CD14-positive monocyte (primary cell): Measurements from ENCODE around the gene ULBP2. TPM values are rescaled to one million over a fixed set of nuclear protein-coding genes. Genes with fewer than 3 reads are reported as not detected.

ENCODE experiments used
- DNase-seq, 3 donors: peaks; one replicate each; pipeline ENCODE4 v3.0.0-alpha.2; 2011 to 2022
- H2AFZ ChIP-seq: 2 replicates; pipeline ENCODE4 v1.6.0; 2012; ENCODE audit warnings: mild to moderate bottlenecking, low read depth, low read length, inconsistent platforms; ENCODE audit not compliant: insufficient read depth, poor library complexity, severe bottlenecking
- H3K27ac ChIP-seq, 2 donors: 1 replicate in 1 of 2; 2 replicates in 1 of 2; pipeline ENCODE4 v1.5.1; 2012 to 2013; ENCODE audit warnings: low read length in 2 of 2, control low read depth in 1 of 2, inconsistent platforms in 1 of 2, low read depth in 1 of 2, mild to moderate bottlenecking in 1 of 2
- H3K27me3 ChIP-seq, 2 donors: one replicate each; pipeline versions ENCODE4 v1.6.0 to v1.6.1; 2011 to 2013; ENCODE audit warnings: low read length in 2 of 2; ENCODE audit not compliant: control insufficient read depth in 2 of 2, insufficient read depth in 2 of 2
- H3K36me3 ChIP-seq, 2 donors: replicated peaks in 1 of 2; 1 replicate in 1 of 2; 2 replicates in 1 of 2; pipeline versions ENCODE4 v1.5.1 to v1.6.1; 2012 to 2013; ENCODE audit warnings: low read length in 2 of 2, control low read depth in 1 of 2, inconsistent platforms in 1 of 2, mild to moderate bottlenecking in 1 of 2; ENCODE audit not compliant: insufficient read depth in 2 of 2, control insufficient read depth in 1 of 2
- H3K4me1 ChIP-seq, 2 donors: 1 replicate in 1 of 2; 2 replicates in 1 of 2; pipeline versions ENCODE4 v1.5.1 to v1.6.1; 2012 to 2013; ENCODE audit warnings: low read length in 2 of 2, control low read depth in 1 of 2, inconsistent platforms in 1 of 2, mild to moderate bottlenecking in 1 of 2, moderate library complexity in 1 of 2; ENCODE audit not compliant: insufficient read depth in 2 of 2, control insufficient read depth in 1 of 2
- H3K4me2 ChIP-seq: replicated peaks from 2 replicates; pipeline ENCODE3; 2012; ENCODE audit warnings: low read length, moderate library complexity, mild to moderate bottlenecking; ENCODE audit not compliant: poor library complexity, severe bottlenecking; ENCODE audit errors: extremely low read depth
- H3K4me3 ChIP-seq, 3 experiments: fragments of 200-600 bp in 1 of 3; sonication (generic) in 1 of 3; replicated peaks in 1 of 3; 1 replicate in 2 of 3; 2 replicates in 1 of 3; pipeline ENCODE4 v1.5.1; 2011 to 2013; ENCODE audit warnings: low read length in 3 of 3, mild to moderate bottlenecking in 3 of 3, control low read depth in 2 of 3, low read depth in 2 of 3, inconsistent platforms in 1 of 3, moderate library complexity in 1 of 3
- H3K79me2 ChIP-seq: 2 replicates; pipeline ENCODE4 v1.6.0; 2012; ENCODE audit warnings: mild to moderate bottlenecking, control low read depth, inconsistent platforms, low read length, moderate library complexity; ENCODE audit not compliant: insufficient read depth
- H3K9ac ChIP-seq: 2 replicates; pipeline ENCODE4 v1.6.0; 2017; ENCODE audit warnings: low read length, mild to moderate bottlenecking; ENCODE audit not compliant: insufficient read depth, poor library complexity, severe bottlenecking
- H3K9me3 ChIP-seq, 2 donors: replicated peaks in 1 of 2; 1 replicate in 1 of 2; 2 replicates in 1 of 2; pipeline versions ENCODE4 v1.5.1 to v1.6.1; 2012 to 2013; ENCODE audit warnings: low read length in 2 of 2, control low read depth in 1 of 2; ENCODE audit not compliant: control insufficient read depth in 1 of 2, insufficient read depth in 1 of 2
- H4K20me1 ChIP-seq: 2 replicates; pipeline ENCODE4 v1.6.0; 2012; ENCODE audit warnings: mild to moderate bottlenecking, low read length, control low read depth, moderate library complexity; ENCODE audit not compliant: insufficient read depth
- H3K27ac Mint-ChIP-seq, 7 donors: one replicate each; pipeline ENCODE4 v1.8.0; 2020; ENCODE audit warnings: mild to moderate bottlenecking in 7 of 7, mixed read lengths in 7 of 7, moderate library complexity in 6 of 7, inconsistent platforms in 2 of 7
- H3K27me3 Mint-ChIP-seq, 3 donors: one replicate each; pipeline ENCODE4 v1.8.0; 2021 to 2022; ENCODE audit warnings: low read depth in 3 of 3, mild to moderate bottlenecking in 3 of 3, mixed read lengths in 3 of 3, moderate library complexity in 3 of 3, inconsistent platforms in 1 of 3
- H3K36me3 Mint-ChIP-seq, 2 donors: one replicate each; pipeline ENCODE4 v1.8.0; 2020; ENCODE audit warnings: mixed read lengths in 2 of 2, inconsistent platforms in 1 of 2, mild to moderate bottlenecking in 1 of 2
- H3K4me1 Mint-ChIP-seq: one replicate; pipeline ENCODE4 v1.8.0; 2020; ENCODE audit warnings: mild to moderate bottlenecking, mixed read lengths
- H3K4me3 Mint-ChIP-seq, 2 donors: one replicate each; pipeline ENCODE4 v1.8.0; 2020; ENCODE audit warnings: mild to moderate bottlenecking in 2 of 2, mixed read lengths in 2 of 2, moderate library complexity in 1 of 2
- H3K9me3 Mint-ChIP-seq, 7 donors: one replicate each; pipeline ENCODE4 v1.8.0; 2020 to 2022; ENCODE audit warnings: mixed read lengths in 7 of 7, mild to moderate bottlenecking in 6 of 7, moderate library complexity in 6 of 7, inconsistent platforms in 2 of 7
- CTCF ChIP-seq: fragments of 200-600 bp; IDR thresholded peaks from one replicate; pipeline ENCODE4 v1.8.0; 2022; ENCODE audit warnings: antibody characterized with exemption, mild to moderate bottlenecking
- WGBS: methylation state at CpG from one replicate; pipeline ENCODE4 v1.1.5; 2013; ENCODE audit warnings: missing lambda C conversion rate; ENCODE audit not compliant: insufficient coverage; 5-methylcytosine and 5-hydroxymethylcytosine counted together
- intact Hi-C, 2 donors: fragments of 100-400 bp; cut with micrococcal nuclease; formaldehyde crosslinking; loops; one replicate each; pipeline versions ENCODE4 v1.15.0 to v1.15.1; 2023
- polyA plus RNA-seq, 3 donors: library from polyadenylated mRNA; depleted of rRNA in 1 of 3; unstranded in 2 of 3; stranded (reverse) in 1 of 3; fragments of 300-500 nt in 2 of 3; fragments of >200 nt in 1 of 3; fragmentation: Illumina TruSeq in 2 of 3; gene quantifications; 1 replicate in 2 of 3; 2 replicates in 1 of 3; pipeline ENCODE4 v1.2.3, GENCODE V29; 2012 to 2021

ULBP2 gene
- polyA plus RNA-seq, 3 donors, result 0.31 to 0.49 TPM; not detected in 1

GRCh38 chr6:149974825-149975224, 33.0 kb downstream of the ULBP2 start:
- Mint-ChIP-seq H3K27me3 (peaks cover 49 to 78% (median 49%) of the 10 kb centered on the region in 3 donors), H3K4me3 (peak overlapping the region in 1 of 2 donors; percentile 1)

GRCh38 chr6:149975400-149975799, 33.6 kb downstream of the ULBP2 start:
- H3K36me3 ChIP-seq, result no peaks in the 10 kb centered on the region
- Mint-ChIP-seq H3K27me3 (peaks cover 48 to 78% (median 54%) of the 10 kb centered on the region in 3 donors), H3K9me3 (peaks cover 0 to 10% (median 2%) of the 10 kb centered on the region in 7 donors), H3K4me3 (peak overlapping the region in 1 of 2 donors; percentile 31), H3K36me3 (no peaks in the 10 kb centered on the region), H3K4me1 (no peaks in the 10 kb centered on the region), H3K27ac (peak overlapping the region in 1 of 7 donors; percentile 82)
- no peak overlapping the region for H3K4me2 ChIP-seq
- no peaks in the 10 kb centered on the region for H3K79me2 ChIP-seq
- peaks cover 11 to 59% of the 10 kb centered on the region in 2 donors for H3K27me3 ChIP-seq
- no peak overlapping the region for H2AFZ ChIP-seq
- no peaks in the 10 kb centered on the region for H3K9me3 ChIP-seq
- H4K20me1 ChIP-seq, result no peaks in the 10 kb centered on the region
- no peaks in the 10 kb centered on the region for H3K4me1 ChIP-seq
- DNase-seq, result no peak
- intact Hi-C loops, result no loop called here
- no peak overlapping the region for H3K9ac ChIP-seq
- TF ChIP-seq CTCF, result no peak
- H3K4me3 ChIP-seq, result no peak overlapping the region
- no peak overlapping the region for H3K27ac ChIP-seq

More at GRCh38 chr6:149974825-149975224, 33.0 kb downstream of the ULBP2 start:
- no peaks in the 10 kb centered on the region for H3K4me1 Mint-ChIP-seq
- WGBS, result 8% methylated on average over 2 of the region's 3 CpGs
- H3K4me2 ChIP-seq, result no peak overlapping the region
- peaks cover 11 to 59% of the 10 kb centered on the region in 2 donors for H3K27me3 ChIP-seq
- no peak overlapping the region for H3K27ac ChIP-seq
- no peak for TF ChIP-seq CTCF
- H3K9me3 ChIP-seq, result no peaks in the 10 kb centered on the region
- peak overlapping the region in 2 of 7 donors; percentile 54 to 83 for H3K27ac Mint-ChIP-seq
- no peaks in the 10 kb centered on the region for H3K79me2 ChIP-seq
- no peaks in the 10 kb centered on the region for H3K4me1 ChIP-seq
- no peak overlapping the region for H3K9ac ChIP-seq
- H3K36me3 Mint-ChIP-seq, result no peaks in the 10 kb centered on the region
- H4K20me1 ChIP-seq, result no peaks in the 10 kb centered on the region
- H3K36me3 ChIP-seq, result no peaks in the 10 kb centered on the region
- H3K4me3 ChIP-seq, result no peak overlapping the region
- peaks cover 0 to 8% (median 2%) of the 10 kb centered on the region in 7 donors for H3K9me3 Mint-ChIP-seq
- H2AFZ ChIP-seq, result no peak overlapping the region
- DNase-seq, result peak; percentile 48 to 63 (median 49)
- intact Hi-C loops, result no loop called here
